GM18502 (cell line): ENCODE measurements around the gene ZNF827.
"Not testable (repeated sequence)": the region's sequence is repeated elsewhere in the genome, so short reads cannot be mapped to it uniquely, and the experiment has no call there.

Experiments used
- ATAC-seq: cut with Tn5 transposase; IDR thresholded peaks from one replicate; pipeline ENCODE4 v1.9.1; 2021; ENCODE audit warnings: mild to moderate bottlenecking; ENCODE audit not compliant: unreplicated experiment, poor library complexity

Gene ZNF827

GRCh38 chr4:145839151-145839550 lies 99.5 kb downstream of the ZNF827 start:
- ATAC-seq: no peak

- not testable (repeated sequence) for ATAC-seq
These were observed 106.2 kb downstream of the ZNF827 start for GRCh38 chr4:145832384-145832783.

- peak; percentile 63 for ATAC-seq
These were observed 107.9 kb downstream of the ZNF827 start for GRCh38 chr4:145830699-145831098.

DNA sequence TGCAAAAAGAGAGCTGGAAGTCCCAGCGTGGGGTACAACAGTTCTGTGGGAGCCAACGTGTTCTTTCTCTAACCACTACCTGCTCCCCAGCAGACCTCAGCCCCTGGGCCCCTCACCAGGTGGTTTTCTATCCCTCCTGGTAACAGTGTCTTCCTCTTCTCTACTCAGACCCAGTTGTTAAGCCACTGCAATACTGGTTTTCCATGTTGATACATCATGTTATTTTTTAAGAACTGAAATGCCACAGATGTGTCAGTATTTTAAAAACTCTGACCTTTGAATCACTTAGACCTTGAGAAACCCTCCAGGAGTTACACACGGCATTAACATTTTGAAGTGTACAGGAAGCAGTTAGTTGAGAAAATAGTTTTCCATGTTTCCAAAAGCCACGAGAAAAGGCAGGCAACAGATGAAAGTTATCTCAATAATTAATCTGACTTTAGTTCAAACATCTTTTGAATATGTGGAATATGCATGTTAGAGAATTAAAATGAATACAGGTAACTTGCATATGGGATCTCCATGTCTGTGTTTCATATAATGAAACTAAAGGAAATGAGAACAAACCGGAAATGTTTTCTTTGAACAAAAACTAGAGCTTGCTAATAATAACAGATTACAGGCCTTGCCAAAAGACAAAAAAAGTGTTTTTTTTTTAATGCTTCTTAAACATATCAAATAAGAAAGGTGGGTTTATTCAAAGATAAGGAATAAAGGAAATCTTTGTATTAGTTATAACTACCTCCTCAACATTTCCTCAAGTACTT lies 108.8 kb downstream of the ZNF827 start:
- peak; percentile 68 for ATAC-seq

DNA sequence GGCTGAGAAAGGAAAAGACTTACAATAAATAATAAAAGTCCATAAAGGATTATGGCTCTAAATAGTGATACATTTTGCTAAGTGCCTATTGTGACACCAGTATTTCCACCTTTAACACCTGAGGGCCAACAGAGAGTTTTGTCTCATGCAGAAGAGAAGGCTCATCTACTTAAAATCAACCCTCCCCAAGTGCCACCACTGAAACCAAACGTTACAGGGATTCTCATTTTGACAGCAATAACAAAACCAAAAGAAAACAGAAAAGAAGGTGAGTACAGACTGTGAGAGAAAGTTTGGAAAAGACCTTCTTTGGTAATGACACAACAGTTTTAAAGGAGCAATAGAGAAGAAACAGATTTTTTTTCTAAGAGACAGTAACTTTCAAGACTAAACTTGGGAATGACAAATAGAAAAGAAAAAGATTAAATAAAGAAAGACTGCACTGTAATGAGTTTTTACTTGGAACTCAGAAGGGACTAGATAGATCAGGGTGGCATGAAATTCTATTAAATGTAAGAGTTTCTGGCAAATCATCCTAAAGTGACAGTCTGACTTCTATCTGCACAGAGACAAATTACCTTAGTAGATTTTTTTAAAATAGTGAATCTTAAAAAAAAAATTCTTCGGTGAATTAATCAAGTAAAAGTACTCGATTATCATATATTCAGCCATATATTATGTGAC lies 109.7 kb downstream of the ZNF827 start:
- peak; percentile 75 for ATAC-seq

DNA sequence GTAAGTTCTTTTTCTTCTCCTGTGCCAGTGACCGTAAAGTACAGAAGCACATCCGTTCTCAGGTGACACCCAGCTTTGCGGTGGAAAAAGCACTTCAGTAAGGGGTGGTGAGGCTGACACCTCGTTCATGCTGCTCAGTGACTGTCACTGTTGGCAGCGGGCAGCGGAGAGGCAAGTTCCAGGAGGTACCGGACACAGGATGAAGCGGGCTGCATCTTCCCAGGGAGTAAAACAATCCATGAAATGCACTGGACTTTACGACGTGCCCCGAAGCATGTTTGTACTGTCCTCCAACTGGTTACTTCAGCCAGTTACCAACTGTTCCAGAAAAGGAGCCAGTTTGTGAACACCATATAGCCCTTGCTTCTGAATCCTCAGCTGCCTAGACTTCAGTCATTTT lies 110.7 kb downstream of the ZNF827 start:
- ATAC-seq: no peak

DNA sequence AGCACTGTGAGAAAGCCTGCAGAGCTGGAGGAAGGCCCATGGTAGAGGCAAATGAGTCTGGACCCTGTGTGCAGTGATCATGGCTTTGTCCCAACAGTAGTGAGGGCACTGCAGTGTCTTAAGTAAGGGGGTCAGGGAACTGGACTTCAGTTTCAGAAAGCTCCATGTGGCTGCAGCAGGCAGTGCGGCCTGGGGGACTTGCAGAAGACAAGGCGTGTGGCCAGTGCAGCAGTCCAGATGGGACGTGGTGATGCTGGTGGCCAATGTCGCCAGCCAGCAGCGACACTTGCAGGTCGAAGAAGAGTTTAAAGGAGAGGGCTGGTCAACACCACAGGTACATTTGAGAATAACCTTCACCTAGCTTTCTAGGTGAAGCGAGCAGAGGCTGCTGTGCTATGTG lies 113.4 kb downstream of the ZNF827 start:
- no peak for ATAC-seq

- ATAC-seq: no peak
These were observed 114.2 kb downstream of the ZNF827 start for GRCh38 chr4:145824463-145824862.

- ATAC-seq: no peak
These were observed 114.9 kb downstream of the ZNF827 start for GRCh38 chr4:145823743-145824142.

GRCh38 chr4:145822581-145822980 lies 116.0 kb downstream of the ZNF827 start:
- ATAC-seq: no peak

GRCh38 chr4:145822181-145822580 lies 116.4 kb downstream of the ZNF827 start:
- no peak for ATAC-seq

GRCh38 chr4:145821766-145822165 lies 116.9 kb downstream of the ZNF827 start:
- ATAC-seq: no peak

- ATAC-seq: no peak
These were observed 118.2 kb downstream of the ZNF827 start for GRCh38 chr4:145820407-145820806.

DNA sequence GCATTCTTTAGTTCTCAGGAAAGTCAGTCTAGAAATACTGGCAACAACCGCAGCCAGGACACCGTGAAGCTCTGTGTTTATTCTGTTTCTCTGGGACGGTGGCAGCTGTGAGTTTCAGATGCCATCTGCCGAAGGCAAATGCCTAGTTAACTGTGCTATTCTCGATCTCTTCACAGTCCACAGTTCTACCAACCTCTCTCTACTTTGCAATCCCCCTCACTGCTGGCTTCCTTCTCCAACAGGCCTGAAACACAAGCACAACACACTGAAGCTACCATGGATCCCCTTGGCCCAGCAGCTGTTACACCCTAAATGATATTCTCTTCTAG lies 118.8 kb downstream of the ZNF827 start:
- ATAC-seq: no peak

DNA sequence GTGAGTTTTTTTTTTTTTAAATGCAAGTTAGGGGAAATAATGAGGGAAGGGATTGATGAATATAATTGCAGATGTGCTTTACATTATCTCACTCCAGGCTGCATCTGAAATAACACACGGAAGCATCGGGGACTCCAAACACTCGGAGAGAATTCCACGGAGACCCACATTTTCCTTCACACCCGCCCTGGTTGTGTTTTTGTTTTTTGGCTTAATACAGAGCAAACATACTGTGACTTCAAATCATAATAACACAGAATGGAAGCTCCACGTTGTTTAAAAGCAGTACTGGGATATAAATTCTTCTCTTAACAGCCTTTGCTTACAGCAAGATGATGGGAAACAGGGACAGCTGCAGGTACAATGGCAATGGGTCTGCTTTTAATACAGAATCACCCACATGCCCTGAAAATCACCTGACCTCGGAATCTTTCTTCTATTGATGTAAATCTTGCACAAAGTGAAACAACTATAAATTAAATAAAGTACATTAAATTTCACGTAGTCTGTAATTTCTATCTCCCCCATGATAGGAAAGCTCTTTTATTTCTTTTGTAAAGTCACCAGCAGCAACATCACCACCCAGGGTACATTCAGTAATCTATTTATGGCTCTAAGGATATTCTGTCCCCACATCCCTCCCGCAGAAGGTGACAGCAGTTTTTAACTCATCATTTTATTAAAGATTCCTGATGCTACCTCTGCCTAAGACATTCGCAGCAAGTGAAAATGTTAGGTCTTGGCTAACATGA lies 119.3 kb downstream of the ZNF827 start:
- ATAC-seq: no peak

GRCh38 chr4:145818011-145818410 lies 120.6 kb downstream of the ZNF827 start:
- no peak for ATAC-seq

- no peak for ATAC-seq
These were observed 122.5 kb downstream of the ZNF827 start for GRCh38 chr4:145816091-145816490.

DNA sequence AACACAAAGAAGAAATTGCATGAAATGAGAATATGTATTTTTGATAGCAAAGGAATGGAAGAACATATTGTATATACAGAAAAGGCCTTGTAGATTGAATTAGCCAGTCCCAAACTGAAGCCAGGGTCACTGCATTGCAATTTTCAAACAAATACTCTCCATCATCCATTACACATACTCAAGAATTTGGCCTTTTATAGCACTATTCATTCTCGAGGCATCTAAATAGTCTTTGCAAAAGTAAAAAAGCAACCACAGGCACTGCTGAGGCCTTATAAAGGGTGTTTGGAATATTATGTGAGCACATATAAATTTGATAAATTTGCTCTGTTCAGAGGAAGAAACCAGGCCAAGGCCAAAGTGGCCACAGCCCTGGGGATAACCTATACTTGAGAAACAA lies 123.0 kb downstream of the ZNF827 start:
- no peak for ATAC-seq

DNA sequence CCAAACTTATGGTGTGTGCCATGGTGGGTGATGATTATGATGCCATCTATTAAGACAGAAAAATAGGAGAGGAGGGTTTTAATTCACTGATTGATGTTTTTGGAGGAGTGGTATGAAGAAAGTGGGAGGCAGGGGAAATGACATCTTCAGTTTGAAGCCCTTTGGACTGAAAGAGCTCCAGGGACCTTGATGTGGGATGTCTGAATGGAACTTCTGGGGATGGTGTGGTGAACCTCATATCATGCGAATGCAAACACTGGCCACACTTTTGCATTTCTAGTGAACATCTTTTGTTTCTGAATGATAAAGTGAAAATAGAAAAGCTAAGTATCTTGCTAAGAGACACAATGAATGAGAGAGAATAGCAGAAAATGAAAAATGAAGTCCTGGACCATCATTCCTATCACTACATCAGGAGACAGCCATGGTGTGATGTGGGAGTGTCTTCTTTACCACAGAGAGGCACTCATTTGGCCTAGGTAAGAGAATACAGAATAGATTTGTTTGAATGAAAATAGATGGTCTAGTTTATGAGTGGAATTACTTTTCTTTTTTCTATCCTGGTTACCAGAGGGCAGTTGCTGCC lies 123.5 kb downstream of the ZNF827 start:
- no peak for ATAC-seq

GRCh38 chr4:145814246-145814645 lies 124.4 kb downstream of the ZNF827 start:
- ATAC-seq: no peak

DNA sequence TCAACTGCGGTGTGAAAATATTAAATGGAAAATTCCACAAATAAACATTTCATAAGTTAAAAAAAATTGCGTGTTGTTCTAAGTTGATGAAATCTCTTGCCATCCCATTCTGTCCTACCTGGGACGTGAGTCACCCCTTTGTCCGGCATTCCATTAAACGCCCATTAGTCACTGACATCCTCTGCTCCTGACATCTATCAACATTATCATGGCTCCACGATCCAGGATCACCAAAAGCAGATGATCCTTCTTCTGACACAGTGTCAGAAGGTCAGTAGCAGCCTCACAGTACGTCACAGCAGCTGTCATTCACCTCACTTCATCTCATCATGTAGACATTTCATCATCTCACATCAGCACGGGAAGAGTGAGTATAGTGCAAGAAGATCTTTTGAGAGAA lies 125.7 kb downstream of the ZNF827 start:
- no peak for ATAC-seq
